RWPE2 (cell line): Measurements from ENCODE around the gene FAM187B.

Experiments
- ATAC-seq: fragments of 200-7000 bp; cut with Tn5 transposase; 3 replicates; pipeline ENCODE4 v1.9.1; 2021; ENCODE audit warnings: low read depth
- DNase-seq: peaks from one replicate; pipeline ENCODE4 v3.0.0-alpha.2; 2020; ENCODE audit warnings: low spot score
- H3K27ac ChIP-seq: fragments of 450-650 bp; 2 replicates; pipeline ENCODE4 v1.5.1; 2017; ENCODE audit warnings: mild to moderate bottlenecking; ENCODE audit not compliant: poor library complexity, severe bottlenecking
- H3K27me3 ChIP-seq: fragments of 250-450 bp; sonication (Bioruptor Pico); 2 replicates; pipeline ENCODE4 v1.5.1; 2021; ENCODE audit warnings: mild to moderate bottlenecking, moderate library complexity; ENCODE audit not compliant: insufficient read depth, poor library complexity, severe bottlenecking
- H3K36me3 ChIP-seq: fragments of 250-450 bp; sonication (Bioruptor Pico); 2 replicates; pipeline ENCODE4 v1.5.1; 2020; ENCODE audit warnings: low read depth, mild to moderate bottlenecking, moderate library complexity
- H3K4me1 ChIP-seq: fragments of 250-450 bp; sonication (Bioruptor Pico); 2 replicates; pipeline ENCODE4 v1.5.1; 2021; ENCODE audit warnings: mild to moderate bottlenecking, moderate library complexity; ENCODE audit not compliant: insufficient read depth, poor library complexity, severe bottlenecking
- H3K4me3 ChIP-seq: fragments of 250-450 bp; sonication (Bioruptor Pico); 2 replicates; pipeline ENCODE4 v1.5.1; 2021; ENCODE audit warnings: mild to moderate bottlenecking, moderate library complexity; ENCODE audit not compliant: severe bottlenecking
- H3K9me3 ChIP-seq: fragments of 250-450 bp; sonication (Bioruptor Pico); 2 replicates; pipeline ENCODE4 v1.5.1; 2021; ENCODE audit warnings: mild to moderate bottlenecking, moderate library complexity; ENCODE audit not compliant: severe bottlenecking
- TF ChIP-seq, protein P1 (sequence below): fragments of 450-650 bp; IDR thresholded peaks from one replicate; pipeline ENCODE4 v1.5.1; 2017; ENCODE audit warnings: mild to moderate bottlenecking, moderate library complexity; ENCODE audit not compliant: poor library complexity, severe bottlenecking

Gene FAM187B

DNA sequence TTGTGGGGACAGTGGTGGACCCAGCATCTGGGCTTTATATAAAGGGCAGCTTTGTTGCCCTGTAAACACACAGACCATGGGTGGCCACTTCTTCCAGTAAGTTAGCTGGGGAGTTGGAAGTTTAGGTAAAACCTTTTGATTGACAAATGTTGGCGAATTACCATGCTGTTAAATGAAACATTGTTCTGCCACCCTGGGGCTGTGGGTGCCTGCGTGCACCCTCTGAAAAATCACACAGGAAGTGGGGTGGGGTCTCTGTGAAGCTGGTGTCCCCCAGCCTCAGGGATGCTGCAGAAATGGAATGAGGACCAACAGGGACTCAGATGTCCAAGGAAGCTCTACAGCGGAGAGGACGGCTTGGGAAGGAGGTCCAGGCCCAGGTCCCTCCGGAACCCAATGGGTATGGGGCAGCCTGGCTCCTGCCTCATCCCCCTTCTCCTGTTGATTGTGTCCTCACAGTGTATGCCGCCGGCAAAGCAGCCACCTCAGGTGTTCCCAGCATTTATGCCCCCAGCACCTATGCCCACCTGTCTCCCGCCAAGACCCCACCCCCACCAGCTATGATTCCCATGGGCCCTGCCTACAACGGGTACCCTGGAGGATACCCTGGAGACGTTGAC lies 37.5 kb upstream of the FAM187B start:
- ATAC-seq (no peak), DNase-seq (peak; percentile 40)
- H3K27me3 ChIP-seq: no peaks in the 10 kb centered on the region

DNA sequence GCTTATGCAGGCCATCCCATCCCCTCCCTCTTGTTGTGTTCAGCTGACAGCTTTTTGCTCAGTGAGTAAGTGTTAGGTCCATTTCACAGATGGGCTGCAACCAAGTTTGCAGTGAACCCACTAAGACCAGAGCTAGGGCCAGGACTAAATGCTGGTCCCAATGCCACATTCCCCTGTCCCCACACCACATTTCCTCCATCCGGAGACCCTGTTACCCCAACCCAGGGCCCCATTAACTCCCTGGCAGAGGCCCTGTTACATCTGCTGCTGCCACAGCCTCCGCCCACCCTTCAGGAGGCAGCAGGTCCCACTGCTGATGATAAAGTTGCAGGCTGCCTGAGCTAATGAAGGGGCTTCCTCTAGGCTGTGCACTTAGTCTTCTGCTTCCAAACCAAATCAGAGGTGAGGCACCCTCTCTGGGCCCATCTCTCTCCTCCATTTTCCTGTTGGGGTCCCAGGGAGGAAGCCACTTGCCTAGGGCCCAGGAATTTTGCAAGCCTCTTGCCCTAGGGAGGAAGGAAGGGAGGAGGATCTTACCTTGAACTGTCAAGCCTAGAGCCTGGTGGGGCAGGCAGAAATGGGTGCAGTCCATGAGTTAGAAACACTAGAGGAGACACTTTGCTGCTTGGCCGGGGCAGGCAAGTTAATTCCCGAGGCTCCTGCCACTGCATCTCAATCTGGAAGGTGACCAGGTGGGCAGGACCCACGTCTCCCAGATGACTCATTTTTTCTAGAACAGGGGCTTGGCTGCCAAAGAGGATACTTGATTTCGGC lies 36.8 kb upstream of the FAM187B start:
- H3K9me3 ChIP-seq: no peaks in the 10 kb centered on the region
- peaks cover 41% of the 10 kb centered on the region for H3K36me3 ChIP-seq
- no peaks in the 10 kb centered on the region for H3K4me1 ChIP-seq
- ATAC-seq (0 out of 3 replicates have a peak, but pooled peaks have one; percentile 3), DNase-seq (peak; percentile 43)
- peak overlapping the region; percentile 90 for H3K27ac ChIP-seq
- H3K4me3 ChIP-seq: no peak overlapping the region
- no peaks in the 10 kb centered on the region for H3K27me3 ChIP-seq
- TF ChIP-seq, protein P1, sequence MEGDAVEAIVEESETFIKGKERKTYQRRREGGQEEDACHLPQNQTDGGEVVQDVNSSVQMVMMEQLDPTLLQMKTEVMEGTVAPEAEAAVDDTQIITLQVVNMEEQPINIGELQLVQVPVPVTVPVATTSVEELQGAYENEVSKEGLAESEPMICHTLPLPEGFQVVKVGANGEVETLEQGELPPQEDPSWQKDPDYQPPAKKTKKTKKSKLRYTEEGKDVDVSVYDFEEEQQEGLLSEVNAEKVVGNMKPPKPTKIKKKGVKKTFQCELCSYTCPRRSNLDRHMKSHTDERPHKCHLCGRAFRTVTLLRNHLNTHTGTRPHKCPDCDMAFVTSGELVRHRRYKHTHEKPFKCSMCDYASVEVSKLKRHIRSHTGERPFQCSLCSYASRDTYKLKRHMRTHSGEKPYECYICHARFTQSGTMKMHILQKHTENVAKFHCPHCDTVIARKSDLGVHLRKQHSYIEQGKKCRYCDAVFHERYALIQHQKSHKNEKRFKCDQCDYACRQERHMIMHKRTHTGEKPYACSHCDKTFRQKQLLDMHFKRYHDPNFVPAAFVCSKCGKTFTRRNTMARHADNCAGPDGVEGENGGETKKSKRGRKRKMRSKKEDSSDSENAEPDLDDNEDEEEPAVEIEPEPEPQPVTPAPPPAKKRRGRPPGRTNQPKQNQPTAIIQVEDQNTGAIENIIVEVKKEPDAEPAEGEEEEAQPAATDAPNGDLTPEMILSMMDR: no peak

More for the DNA sequence above, 37.5 kb upstream of the FAM187B start:
- Histone ChIP-seq H3K4me1 (no peaks in the 10 kb centered on the region), H3K27ac (peak overlapping the region; percentile 90), H3K36me3 (peaks cover 41% of the 10 kb centered on the region), H3K9me3 (no peaks in the 10 kb centered on the region), H3K4me3 (no peak overlapping the region)
- TF ChIP-seq, protein P1: no peak

DNA sequence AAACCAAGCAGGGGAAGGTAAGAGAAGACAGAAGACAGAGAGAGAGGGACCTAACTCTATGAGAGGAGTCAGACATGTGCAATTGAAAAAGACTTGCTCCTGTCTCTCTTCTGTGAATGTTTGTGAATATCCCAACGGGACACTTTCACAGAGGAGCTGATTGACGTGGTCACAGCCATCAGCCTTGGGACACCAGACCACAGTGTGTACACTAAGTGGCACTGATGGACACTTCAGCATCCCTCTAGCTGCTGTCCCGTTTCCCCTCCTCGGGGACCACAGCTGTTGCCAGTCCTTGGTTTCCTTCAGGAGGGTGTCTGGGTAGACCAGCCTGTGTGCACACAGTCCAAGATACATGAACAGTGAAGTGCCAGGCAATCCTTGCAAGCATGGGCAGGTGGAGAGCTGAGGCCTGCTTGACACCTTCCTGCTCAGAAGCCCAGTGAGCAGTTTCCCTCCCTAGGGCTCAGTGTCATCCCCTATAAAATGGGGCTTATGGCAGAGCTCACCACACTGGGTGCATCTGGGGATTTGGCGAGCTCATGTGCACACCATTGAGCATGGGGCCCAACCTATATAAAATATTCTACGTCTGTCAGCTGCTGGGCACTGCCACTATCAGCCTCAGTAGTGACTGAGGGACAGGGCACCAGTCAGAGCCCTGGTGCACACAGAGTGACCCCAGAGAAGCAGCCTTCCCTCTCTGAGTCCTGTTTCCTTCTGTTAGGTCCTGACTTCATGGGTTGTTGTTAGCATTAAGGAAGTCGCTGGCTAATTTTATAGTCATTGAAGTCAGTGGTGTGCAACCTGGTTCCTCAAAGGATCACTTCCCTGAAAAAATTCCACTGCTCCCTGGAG lies 36.0 kb upstream of the FAM187B start:
- DNase-seq: peak; percentile 29
- peak overlapping the region; percentile 90 for H3K27ac ChIP-seq
- H3K36me3 ChIP-seq: peaks cover 45% of the 10 kb centered on the region
- H3K9me3 ChIP-seq: no peaks in the 10 kb centered on the region
- H3K4me1 ChIP-seq: no peaks in the 10 kb centered on the region
- no peak overlapping the region for H3K4me3 ChIP-seq
- ATAC-seq: no peak
- no peaks in the 10 kb centered on the region for H3K27me3 ChIP-seq
- TF ChIP-seq, protein P1: no peak

DNA sequence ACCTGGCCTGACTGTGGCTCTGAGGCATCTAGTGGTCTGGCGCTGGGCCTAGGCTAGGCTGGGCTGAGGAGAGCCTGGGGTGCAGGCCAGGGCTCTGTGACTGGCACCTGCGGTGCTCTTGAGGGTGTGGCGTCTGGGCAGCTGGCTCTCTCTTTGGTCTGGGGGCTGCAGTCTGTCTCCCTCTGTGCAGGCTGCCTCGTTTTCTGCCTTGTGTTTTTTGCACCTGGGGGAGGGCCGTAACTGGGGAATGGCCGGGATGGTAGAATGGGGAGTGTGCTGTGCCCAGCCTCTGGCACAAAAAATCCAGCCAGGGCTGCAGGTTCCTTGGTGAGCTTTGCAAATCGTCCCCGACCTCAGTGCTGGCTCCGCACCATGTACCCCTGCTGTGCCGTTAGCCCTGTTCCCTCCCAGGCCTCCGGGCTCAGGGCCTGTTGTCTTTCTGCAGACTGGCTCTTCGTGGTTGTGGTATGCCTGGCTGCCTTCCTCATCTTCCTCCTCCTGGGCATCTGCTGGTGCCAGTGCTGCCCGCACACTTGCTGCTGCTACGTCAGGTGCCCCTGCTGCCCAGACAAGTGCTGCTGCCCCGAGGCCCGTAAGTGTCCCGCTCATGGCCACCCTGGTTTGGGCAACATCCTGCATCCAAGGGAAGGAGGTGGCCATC lies 33.7 kb upstream of the FAM187B start:
- Histone ChIP-seq H3K9me3 (no peaks in the 10 kb centered on the region), H3K27ac (no peak overlapping the region), H3K4me3 (no peak overlapping the region), H3K4me1 (no peaks in the 10 kb centered on the region), H3K27me3 (no peaks in the 10 kb centered on the region), H3K36me3 (peaks cover 58% of the 10 kb centered on the region)
- TF ChIP-seq, protein P1: no peak
- ATAC-seq (no peak), DNase-seq (peak; percentile 38)
